HG02678 (cell line): ENCODE results near the gene POLD2.

ENCODE experiments used
- ATAC-seq: cut with Tn5 transposase; IDR thresholded peaks from one replicate; pipeline ENCODE4 v1.9.1; 2021; ENCODE audit warnings: mild to moderate bottlenecking, moderate library complexity; ENCODE audit not compliant: unreplicated experiment

The POLD2 gene

GRCh38 chr7:44066494-44067063, 56.8 kb downstream of the POLD2 start:
- no peak for ATAC-seq

DNA sequence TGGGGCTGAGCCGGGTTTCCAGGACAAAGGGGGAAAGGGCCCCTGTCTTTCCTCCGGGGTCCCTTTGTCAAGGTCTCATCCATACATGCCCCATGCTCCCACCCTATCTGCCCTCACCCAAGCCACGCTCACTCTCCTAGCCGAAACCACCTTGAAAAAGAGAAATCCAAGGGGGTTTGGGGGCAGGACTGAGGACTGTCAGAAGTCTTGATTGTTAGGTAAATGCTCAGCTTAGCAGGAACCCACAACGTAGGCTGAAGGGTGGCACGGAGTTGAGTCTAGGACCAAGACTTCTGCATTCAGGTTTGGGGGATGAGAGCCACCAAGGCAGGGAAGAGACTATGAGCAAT, 57.3 kb downstream of the POLD2 start:
- no peak for ATAC-seq

DNA sequence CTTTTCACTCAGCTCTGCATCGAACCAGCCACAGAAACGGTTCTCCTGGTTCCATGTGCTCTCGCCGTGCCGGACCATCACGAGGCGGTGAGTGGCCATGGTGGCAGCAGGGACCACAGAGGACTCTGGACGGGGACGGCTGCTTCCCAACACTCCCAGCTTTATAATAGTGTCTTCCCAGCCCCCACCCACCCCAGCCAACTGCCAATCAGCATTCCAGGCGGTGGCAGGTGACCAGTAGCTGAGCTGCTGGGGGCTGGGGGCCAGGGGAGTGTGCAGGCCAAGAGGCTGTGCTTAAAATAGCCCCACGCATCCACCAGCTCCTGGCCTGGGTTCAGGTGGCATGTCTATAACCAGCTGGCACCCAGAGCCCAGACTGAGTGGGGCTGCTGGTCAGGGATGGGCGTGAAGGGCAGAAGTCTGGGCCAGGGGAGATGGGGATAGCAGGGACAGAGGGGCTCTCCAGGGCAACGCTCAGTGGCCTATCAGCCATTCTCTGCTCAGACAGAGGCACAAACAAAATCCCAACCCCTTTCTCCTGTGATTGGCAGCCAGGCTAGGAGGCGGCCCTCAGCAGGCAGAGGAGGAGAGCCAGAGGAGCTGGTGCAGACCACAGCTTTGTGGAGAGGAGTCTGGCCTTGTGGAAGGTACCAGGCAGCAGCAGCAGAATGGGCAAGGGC, 57.8 kb downstream of the POLD2 start, which contains the start of gene PGAM2:
TSS of gene PGAM2 (minus strand) at position 137 of the 680 bp plus-strand sequence. CDS start at position 99, 38 bp downstream.
- ATAC-seq = no peak

DNA sequence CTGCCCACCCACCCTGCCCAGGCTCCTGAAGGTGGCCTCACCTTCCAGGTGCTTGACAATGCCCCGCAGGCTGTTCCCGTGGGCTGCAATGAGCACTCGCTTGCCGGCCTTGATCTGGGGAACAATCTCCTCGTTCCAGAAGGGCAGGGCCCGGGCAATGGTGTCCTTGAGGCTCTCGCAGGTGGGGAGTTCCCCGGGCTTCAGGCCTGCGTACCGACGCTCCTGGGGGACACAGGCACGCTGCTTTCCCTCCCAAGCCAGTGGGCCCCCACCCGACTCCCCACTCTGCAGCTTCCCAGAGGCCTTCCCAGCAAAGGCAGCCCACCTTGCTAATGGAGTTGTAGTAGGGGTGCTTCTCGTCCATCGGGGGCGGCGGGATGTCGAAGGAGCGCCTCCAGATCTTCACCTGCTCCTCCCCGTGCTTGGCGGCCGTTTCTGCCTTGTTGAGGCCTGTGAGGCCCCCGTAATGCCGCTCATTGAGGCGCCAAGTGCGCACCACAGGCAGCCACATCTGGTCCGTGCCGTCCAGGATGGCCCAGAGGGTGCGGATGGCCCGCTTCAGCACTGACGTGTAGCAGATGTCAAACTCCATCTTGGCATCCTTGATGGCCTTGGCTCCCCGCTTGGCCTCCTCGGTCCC, 58.4 kb downstream of the POLD2 start:
- no peak for ATAC-seq
